Stimulated activated CD8-positive, alpha-beta memory T cell treated with anti-CD3 and anti-CD28 coated beads, Interleukin-7, amount 100 ng/mL, for 4 hours (primary cell): Measurements from ENCODE around the gene ENHO.
"Not testable (repeated sequence)": the region's sequence is repeated elsewhere in the genome, so short reads cannot be mapped to it uniquely, and the experiment has no call there.

Source experiments
- DNase-seq, 2 donors: peaks; one replicate each; pipeline ENCODE4 v3.0.0-alpha.2; 2020; ENCODE audit warnings: low read depth in 2 of 2

Gene ENHO

GRCh38 chr9:34555500-34555899 is 32.7 kb upstream of the ENHO start:
- no peak for DNase-seq

DNA sequence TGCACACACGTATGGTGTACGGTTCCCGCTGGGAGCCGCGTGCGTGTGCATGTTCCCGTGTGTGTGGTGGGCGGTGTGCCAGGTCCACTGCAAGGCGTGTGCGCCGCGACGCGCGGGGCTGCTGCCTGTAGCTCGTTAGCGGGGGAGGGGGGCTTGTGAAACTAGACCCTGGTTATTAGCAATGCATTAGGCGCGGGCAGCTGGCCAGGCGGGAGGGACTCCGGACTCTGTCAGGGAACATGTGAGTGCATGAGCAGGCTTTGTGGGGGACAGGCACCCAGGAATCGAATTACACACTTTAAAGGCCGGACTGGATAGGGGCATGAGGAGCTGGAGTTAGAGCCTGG is 32.2 kb upstream of the ENHO start:
- DNase-seq = no peak

DNA sequence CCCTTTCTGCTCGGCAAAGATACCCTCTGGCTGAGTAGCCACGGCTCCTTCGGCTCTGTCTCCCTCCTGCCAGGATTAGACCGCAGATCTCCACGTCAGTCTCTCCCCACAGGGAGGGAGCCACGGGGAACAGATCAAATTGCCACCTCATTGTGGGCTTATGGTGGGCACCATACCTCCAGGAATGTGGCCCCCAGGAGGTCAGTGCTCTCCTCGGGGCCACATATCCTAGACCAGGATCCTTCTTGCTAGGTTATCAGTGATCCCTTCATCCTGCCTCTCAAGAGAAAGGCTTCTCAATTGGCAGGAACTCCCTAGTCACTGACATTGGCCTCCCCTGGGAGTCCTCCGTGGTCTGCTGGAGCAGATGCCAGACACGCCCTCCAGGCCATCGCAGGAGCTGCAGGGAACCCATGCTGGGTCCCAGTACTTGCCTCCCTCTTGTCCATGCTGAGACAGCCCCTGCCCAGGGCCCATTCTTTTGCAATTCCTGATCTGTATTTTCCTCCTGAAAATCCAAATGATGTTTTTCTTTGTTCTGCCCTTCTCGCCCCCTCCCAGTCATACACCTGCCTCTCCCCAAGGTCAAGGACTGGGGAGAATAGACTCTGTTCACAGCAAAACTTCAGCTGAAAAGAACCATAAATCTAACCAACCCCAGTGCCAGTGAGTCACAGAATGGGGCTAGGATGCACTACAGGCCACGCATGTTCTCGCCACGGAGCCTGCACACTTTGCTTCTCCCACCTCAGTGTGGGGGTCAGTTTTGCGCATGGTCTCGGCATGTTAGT is 31.6 kb upstream of the ENHO start:
- DNase-seq = no peak

DNA sequence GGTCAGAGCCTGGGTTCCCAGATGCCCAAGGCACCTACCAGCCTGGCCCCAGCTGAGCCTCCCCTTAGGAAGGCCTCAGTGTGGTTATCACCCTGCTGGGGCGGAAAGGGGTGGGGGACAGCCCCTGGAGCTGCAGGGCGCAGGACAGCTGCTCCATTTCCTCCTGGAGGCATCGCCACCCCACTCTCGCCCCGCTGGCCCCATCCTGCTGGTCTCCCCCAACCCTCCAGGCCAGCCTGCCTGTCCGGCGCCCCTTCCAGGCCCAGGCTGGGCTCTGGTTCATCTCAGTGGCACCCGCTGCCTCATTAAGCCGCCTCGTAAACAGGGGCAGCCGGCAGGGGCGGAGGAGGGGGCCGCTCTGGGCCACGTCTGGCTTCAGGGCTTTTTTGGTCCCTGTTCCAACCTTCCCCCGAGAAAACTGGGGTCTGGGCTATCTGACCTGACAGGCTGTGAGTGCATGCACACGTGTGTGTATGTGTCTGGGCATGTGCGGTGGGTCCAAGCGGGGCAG is 30.8 kb upstream of the ENHO start:
- no peak for DNase-seq

GRCh38 chr9:34552986-34553385 is 30.2 kb upstream of the ENHO start:
- DNase-seq = no peak

DNA sequence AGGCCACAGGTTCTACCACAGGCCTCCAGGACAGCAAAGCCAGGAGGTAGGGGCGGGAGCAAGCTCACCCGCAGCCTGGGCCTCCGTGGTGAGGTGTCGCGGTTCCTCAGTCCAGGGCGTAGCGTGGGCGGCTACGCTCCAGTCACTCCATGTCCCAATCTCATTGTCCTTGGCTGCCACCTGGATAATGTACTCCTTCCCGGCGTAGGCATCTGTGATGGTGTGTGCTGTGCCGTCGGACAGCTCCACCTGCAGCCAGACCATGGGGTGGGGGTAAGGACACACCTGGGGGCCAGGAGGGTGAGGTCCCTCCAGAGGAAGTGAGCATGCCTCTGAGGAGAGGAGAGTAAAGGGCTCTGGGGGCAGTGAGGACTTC is 29.8 kb upstream of the ENHO start:
- no peak for DNase-seq

GRCh38 chr9:34551751-34552605 is 29.2 kb upstream of the ENHO start:
- no peak for DNase-seq

DNA sequence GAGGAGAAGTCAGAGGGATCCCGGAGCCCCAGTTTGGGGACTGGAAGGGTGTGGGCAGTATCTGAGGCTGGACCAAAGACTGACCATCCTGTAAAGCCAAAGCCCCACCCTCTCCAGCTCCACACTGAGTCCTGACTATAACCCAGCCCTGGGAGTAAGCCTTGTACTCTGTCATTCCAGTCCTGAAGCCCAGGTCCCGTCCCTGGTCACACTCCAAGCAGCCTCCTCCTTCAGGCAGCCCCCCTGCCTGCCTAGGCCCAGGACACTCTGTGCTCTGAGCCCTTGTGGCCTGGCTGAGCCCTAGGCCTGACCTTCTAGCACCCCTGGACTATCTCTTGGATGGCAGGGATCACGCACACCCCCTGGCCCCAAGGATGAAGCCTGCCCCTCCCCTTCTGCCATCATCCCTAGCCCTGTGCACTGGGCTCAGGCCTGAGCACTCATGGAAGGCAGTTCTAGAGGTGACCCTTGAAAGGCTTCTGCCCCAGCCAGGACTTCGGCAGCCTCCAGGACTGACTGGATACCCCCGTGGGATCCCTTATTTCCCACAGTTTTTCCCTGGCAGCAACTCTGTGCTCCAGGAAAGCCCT is 28.0 kb upstream of the ENHO start:
- DNase-seq = no peak

DNA sequence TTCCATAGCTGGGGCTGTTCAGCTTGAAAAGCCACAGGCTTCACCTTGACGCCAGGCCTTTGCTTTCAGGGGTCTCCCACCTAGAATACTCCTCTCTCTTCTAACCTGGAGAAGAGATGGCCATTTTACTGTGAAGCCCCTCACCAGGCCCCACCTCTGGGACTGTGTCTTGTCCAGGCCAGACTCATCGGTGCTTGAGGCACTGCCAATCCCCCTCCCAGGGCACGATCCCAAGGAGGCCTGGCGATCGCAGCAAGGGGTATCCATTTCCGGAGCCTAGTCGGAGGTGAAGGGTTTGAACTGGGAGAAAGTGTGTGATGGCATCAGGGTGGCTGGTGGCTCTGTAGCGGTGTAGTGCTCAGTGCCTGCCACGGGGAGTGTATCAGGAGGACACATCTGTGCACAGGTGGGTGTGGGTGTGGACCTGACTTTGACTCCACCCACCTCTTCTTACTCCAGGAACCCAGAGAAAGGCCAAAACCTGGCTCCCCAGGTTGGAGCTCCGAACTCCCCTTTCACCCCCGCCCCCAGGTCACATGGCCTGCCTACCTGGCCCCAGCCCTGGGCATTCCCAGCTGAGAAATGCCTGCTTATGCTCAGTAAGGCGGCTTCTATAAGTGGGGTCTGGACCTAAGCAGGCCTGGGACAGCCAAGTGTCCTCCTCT is 27.4 kb upstream of the ENHO start:
- DNase-seq = no peak

- no peak for DNase-seq
These were observed 26.6 kb upstream of the ENHO start for GRCh38 chr9:34549407-34549732.

DNA sequence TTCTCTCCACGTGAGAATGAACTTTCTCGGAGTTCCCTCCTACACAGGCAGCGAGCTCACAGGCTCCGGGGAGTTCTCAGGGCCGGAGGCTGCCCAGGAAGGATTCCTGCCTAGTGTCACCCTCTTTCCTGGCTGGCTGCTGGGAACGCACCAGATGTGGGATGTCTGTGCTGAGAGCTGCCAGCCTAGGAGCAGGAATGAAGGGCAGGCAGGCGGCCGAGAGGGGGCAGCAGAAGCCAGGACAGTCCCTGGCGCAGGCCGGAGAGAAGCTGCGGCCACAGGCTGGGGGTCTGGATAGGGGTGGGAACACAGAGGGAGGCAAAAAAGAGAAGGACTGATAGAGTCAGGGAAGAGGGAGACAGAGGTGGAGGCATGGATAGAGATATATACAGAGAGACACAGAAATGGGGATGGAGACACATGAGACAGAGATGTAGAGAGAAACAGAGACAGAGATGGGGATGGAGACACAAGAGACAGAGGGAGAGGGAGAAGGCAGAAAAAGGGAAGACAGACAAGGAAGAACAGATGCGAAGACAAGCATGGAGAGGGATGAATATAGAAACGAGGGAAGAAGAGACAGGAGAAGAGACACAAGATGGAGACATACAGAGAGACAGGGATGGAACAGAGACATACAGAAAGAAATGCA is 25.3 kb upstream of the ENHO start:
- DNase-seq = no peak

DNA sequence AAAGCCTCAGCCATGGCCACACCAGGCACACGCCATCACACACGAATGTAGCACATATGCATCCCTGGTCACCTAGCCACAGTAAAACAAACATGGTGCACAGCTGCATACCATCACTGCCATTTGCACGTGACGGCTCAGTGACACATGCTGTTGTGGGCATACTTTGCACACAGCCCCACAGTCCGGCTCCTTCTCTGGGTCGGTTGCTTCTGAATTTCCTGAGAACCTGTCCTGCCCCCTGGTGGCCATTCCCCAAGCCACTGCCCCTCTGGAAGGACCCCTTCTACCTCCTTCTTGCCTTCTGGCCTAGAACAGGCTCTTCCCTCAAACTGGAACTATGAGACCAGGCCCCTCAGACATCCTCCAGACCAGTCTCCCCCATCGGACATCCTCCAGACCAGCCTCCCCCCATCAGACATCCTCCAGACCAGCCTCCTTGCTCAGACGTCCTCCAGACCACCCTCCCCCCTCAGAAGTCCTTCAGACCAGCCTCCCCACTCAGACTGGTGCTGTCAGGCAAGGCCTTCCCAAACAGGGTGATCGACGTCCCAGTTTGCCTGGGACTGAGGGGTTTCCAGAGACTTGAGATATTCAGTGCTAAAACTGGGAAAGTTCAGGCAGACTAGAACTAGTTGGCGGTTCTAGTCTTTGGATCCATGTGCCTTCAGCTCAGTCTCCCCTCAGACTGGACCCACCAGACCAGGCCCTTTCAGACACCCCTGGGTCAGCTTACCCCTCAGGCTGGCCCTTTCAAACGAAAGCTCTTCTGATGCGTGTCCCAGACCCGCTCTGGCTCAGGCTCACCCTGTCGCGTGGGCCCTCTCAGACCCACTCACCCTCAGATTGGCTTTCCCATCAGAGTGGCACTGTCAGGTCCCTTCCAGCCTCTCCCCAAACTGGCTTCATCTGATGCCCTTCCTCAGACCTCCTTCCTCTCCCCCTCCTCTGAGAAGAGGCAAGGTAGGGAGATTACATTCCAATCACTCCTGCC is 24.3 kb upstream of the ENHO start:
- DNase-seq = peak in 1 of 2 donors; percentile 24

DNA sequence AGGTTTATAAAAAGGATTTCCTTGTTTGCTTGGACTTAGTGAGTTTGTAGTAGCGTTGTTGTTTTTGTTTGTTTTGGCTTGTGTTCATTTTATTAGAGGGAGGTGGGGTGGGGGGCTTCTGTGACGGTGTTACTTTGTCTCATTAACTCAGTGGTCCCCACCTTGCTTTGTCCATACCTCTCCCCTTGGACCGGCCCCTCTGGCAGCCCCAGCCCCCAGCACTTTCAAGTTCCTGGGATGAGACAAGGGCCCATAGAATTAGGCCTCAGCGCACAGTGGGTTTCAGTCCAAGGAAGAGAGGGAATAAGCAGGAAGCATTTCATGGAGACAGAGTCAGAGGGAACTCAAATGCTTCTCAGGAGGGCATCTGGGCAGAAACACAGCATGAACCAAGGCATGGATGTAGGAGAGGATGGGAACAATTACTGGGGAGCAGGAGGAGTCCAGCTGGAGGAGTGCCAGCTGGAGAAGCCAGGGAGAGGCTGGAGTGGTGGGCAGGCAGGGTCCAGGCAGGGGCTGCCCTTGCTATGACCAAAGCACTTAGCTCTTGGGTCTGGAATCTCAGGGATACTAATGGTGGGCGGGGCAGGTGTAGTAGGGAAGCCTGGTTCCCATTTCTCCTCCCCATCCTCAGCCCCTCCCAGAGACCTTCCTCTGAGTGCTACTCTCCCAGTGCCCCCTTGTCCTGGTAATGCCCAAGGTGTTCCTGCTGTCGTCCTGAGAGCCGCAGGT is 23.5 kb upstream of the ENHO start:
- no peak for DNase-seq

DNA sequence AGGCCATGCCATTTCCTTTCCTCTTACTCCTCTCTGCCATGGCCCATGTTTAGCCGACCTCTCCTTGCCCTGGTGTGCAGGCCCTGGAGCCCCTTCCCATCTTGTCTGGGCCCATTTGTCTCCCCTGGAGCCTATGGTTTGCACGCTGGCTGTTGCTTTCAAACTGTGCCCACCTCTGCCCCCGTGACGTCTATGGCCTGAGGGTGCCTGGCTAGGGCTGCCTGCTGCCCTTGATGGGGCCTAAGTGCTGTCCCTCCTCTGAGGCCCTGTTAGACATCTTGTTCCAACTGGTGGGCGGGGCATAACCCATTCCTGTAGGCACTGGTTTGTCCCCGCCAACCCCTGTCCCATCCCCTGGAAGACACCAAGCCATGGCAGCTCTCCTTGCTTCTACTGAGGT is 22.7 kb upstream of the ENHO start:
- no peak for DNase-seq

DNA sequence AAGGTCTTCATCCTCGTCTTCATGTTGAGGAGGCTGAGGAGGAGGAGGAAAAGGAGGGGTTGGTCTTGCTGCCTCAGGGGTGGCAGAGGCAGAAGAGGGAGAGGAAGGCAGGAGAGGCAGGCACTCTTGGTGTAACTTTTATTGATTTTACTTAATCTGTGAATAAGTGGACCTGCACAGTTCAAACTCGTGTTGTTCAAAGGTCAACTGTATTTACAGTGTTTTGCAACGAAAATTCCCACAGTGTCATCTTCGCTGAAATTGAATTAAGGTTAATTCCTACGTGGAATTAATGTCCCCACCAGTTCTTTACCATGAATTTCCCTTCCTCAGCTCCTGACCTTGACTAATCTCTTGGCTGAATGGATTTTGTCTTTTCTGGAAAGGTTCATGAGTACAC is 21.2 kb upstream of the ENHO start:
- DNase-seq = no peak

DNA sequence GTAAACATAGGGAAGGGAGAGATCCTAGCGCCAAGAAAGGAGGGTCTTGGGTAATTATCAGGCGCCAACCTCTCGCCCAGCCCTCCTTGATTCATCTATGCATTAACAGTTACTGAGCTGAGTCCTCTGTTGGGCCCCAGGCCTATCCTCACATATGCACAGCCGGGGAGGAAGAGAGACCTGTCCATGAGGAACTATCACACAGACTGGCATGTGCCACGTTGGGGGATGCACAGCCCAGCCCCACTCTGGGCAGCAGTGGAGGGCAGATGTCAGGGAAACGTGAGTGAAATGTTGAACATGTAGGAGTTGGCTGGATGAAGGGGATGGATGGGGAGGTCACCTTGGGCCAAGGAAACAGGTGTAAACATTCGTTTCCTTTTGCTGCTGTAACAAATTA is 18.8 kb upstream of the ENHO start:
- no peak for DNase-seq

DNA sequence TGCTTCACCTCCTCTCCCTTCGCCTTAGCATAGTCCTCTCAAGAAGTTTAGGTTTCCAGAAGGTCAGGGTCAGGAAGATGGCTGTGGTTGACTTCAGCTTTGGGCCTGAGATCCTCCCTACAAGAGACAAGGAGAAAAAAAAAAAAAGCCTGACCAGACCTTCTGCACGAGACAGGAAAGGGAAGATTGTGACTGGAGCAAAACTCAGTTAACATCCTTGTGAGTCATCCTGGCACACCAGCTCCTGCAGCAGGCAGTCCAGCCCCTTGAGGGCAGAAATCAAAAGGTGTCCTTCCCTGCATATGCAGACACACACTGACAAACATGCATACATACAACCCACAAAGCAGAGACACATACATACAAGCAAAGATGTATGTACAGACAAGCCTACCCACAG is 18.0 kb upstream of the ENHO start:
- DNase-seq = no peak

- no peak for DNase-seq
These were observed 13.9 kb upstream of the ENHO start for GRCh38 chr9:34536685-34537084.

DNA sequence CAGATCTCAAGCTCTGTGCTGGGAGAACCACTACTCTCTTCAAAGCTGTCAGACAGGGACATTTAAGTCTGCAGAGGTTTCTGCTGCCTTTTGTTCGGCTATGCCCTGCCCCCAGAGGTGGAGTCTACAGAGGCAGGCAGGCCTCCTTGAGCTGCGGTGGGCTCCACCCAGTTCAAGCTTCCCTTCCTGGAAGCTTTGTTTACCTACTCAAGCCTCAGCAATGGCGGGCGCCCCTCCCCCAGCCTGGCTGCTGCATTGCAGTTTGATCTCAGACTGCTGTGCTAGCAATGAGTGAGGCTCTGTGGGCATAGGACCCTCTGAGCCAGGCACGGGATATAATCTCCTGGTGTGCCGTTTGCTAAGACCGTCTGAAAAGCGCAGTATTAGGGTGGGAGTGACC is 9.3 kb upstream of the ENHO start:
- not testable (repeated sequence) for DNase-seq

DNA sequence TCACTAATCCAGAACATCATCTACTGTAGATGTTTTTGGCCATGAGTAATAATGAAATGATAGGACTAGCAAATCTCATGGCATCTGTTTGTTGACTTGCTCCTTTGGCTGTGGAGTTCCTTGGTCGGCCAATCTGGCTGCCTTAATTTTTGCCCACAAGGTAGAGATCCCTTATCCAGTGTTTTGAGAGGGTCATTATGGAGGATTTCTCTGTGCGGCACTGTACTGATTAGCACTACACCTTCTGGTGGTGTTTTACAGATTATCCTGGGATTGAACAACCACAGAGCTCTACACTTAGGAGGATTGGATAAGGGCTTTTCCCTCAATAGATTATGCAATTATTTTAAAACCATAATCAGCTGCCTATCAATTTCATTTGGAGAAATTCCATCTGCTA is 3.2 kb upstream of the ENHO start:
- no peak for DNase-seq
